ENCODE measurements around the gene APOBEC3H. TPM values are rescaled to one million over a fixed set of nuclear protein-coding genes. Genes with fewer than 3 reads are reported as not detected.
"Not testable (repeated sequence)": the region's sequence is repeated elsewhere in the genome, so short reads cannot be mapped to it uniquely, and the experiment has no call there.

The APOBEC3H gene
- 1 to 10 TPM; 4.3 to 5.3 TPM for total RNA-seq

GRCh38 chr22:39097098-39098020 lies at the start of gene APOBEC3H:
Gene APOBEC3H (plus strand): TSS chr22:39097244. CDS start chr22:39100279, 3,035 bp downstream.
- Mint-ChIP-seq H3K27ac (peak within 1 kb of the TSS; percentile 86), H3K4me3 (peak within 1 kb of the TSS; percentile 71), H3K4me1 (peaks cover 69% of the 10 kb centered on the region), H3K27me3 (no peaks in the 10 kb centered on the region), H3K36me3 (no peaks in the 10 kb centered on the region), H3K9me3 (no peaks in the 10 kb centered on the region)
- peak; percentile 62 for DNase-seq

DNA sequence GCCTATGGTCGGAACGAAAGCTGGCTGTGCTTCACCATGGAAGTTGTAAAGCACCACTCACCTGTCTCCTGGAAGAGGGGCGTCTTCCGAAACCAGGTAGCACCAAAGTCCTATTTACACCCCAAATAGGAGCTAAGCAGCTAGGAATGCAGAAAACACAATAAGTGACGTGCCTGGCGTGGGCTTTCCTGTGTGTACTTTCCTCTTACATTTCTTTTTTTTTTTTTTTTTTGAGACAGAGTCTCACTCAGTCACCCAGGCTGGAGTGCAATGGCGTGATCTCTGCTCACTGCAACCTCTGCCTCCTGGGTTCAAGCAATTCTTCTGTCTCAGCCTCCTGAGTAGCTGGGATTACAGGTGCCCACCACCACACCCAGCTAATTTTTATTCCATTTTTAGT lies 47.6 kb upstream of the APOBEC3H start:
- H3K27me3 Mint-ChIP-seq, DNase-seq, H3K27ac Mint-ChIP-seq, H3K4me3 Mint-ChIP-seq, H3K9me3 Mint-ChIP-seq: not testable (repeated sequence)
- peaks cover 11% of the 10 kb centered on the region for H3K36me3 Mint-ChIP-seq
- H3K4me1 Mint-ChIP-seq = peaks cover 11% of the 10 kb centered on the region

DNA sequence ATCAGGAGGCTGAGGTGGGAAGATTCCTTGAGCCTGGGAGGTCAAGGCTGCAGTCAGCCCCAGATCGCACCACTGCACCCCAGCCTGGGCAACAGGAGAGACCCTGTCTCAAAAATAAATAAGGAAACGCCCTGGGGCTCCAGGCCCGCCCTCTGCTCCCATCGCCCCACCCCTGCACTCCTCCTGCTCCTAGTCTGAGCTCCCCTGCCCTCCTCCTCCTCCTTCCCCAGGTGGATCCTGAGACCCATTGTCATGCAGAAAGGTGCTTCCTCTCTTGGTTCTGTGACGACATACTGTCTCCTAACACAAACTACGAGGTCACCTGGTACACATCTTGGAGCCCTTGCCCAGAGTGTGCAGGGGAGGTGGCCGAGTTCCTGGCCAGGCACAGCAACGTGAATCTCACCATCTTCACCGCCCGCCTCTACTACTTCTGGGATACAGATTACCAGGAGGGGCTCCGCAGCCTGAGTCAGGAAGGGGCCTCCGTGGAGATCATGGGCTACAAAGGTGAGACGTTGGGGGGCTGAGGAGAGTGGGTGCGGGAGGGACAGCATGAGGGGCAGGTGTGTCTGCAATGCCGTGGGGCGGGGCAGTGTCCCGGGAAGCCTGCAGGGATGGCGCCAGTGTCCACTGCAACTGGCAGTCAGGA lies 45.1 kb upstream of the APOBEC3H start:
- not testable (repeated sequence) for H3K27ac Mint-ChIP-seq, DNase-seq, H3K27me3 Mint-ChIP-seq, H3K9me3 Mint-ChIP-seq, H3K36me3 Mint-ChIP-seq, H3K4me1 Mint-ChIP-seq, H3K4me3 Mint-ChIP-seq

- H3K36me3 Mint-ChIP-seq = no peaks in the 10 kb centered on the region
- DNase-seq = no peak
- no peaks in the 10 kb centered on the region for H3K27me3 Mint-ChIP-seq
- no peaks in the 10 kb centered on the region for H3K4me1 Mint-ChIP-seq
- H3K27ac Mint-ChIP-seq = no peak overlapping the region
- no peaks in the 10 kb centered on the region for H3K9me3 Mint-ChIP-seq
- no peak overlapping the region for H3K4me3 Mint-ChIP-seq
These were observed 41.4 kb upstream of the APOBEC3H start for GRCh38 chr22:39055658-39056057.

- not testable (repeated sequence) for H3K9me3 Mint-ChIP-seq, H3K36me3 Mint-ChIP-seq, H3K27ac Mint-ChIP-seq, DNase-seq, H3K4me3 Mint-ChIP-seq, H3K27me3 Mint-ChIP-seq
- peaks cover 14% of the 10 kb centered on the region for H3K4me1 Mint-ChIP-seq
These were observed 35.8 kb upstream of the APOBEC3H start for GRCh38 chr22:39061290-39061689.

DNA sequence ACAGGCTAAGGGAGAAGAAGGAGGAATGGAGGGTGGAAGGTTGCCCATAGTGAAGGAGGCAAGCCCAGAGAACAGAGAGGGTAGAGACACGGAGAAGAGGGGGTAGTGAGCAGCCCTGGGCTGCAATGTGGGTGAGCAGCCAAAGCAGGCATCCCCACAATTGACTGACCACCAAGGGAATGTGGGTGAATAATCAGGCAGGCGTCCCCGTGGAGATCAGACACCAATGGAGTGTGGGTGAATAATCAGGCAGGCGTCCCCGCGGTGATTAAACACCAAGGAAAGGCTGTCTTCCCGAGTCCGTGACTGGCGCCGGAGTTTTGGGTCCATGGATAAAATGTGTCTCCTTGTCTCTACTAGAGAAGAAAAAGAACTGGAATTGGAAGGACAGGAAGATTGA lies 35.1 kb upstream of the APOBEC3H start:
- H3K36me3 Mint-ChIP-seq, H3K27me3 Mint-ChIP-seq, H3K9me3 Mint-ChIP-seq: not testable (repeated sequence)

DNA sequence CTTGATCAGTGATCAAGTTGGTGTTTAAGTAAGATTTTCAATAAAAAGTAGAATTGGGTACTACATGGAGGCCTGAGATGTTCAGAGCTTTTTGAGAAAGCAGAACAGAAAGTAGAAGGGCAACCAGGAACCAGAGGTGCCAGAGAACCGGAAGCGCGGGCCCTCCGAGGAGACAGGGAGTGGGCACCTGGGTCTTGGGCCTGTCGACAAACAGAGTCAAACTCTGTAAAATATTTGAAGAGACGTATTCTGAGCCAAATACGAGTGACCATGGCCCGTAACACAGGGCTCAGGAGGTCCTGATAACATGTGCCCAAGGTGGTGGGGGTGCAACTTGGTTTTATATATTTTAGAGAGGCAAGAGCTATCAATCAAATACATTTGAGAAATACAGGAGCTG lies 33.1 kb upstream of the APOBEC3H start:
- H3K9me3 Mint-ChIP-seq, H3K4me3 Mint-ChIP-seq, H3K27me3 Mint-ChIP-seq, H3K36me3 Mint-ChIP-seq, DNase-seq: not testable (repeated sequence)
- peaks cover 14% of the 10 kb centered on the region for H3K4me1 Mint-ChIP-seq
- H3K27ac Mint-ChIP-seq = peak overlapping the region; percentile 71

More for the DNA sequence above, 35.1 kb upstream of the APOBEC3H start:
- not testable (repeated sequence) for DNase-seq, H3K27ac Mint-ChIP-seq, H3K4me3 Mint-ChIP-seq
- H3K4me1 Mint-ChIP-seq = peaks cover 14% of the 10 kb centered on the region

DNA sequence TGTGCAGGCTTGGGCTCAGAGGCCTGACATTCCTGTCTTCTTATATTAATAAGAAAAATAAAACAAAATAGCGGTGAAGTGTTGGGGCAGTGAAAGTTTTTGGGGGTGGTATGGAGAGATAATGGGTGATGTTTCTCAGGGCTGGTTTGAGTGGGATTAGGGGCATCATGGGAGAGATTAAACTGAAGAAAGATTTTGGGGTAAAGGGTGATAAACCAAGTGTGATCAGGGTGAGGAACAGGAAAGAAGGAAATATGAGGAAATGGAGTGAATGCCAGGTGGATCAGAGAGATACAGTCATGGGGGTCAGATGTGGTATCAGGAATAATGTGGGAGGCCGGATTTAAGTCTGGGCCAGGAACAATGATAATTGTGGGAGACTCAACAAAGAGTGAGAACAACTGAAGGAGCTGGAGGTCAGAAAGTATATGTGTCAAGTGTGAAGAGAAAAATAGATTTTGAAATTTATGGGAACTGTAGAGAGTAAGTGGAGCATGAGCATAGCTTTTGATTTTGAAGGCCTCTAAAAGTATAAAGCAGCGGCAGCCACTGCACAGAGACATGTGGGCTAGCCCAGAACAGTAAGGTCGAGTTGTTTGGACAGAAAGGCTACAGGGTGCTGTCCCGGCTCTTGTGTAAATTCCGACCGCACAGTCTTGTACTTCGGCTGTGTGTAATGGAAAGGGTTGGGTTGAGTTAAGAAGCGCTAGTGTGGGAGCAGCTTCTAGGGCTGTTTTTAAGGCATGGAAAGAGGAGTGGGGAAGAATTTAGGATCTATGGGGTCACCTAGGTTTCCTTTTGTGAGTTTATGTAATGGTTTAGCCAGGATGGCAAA lies 30.4 kb upstream of the APOBEC3H start:
- not testable (repeated sequence) for DNase-seq, H3K9me3 Mint-ChIP-seq, H3K27me3 Mint-ChIP-seq, H3K36me3 Mint-ChIP-seq, H3K4me3 Mint-ChIP-seq, H3K27ac Mint-ChIP-seq
- peaks cover 16% of the 10 kb centered on the region for H3K4me1 Mint-ChIP-seq

GRCh38 chr22:39068033-39068785 lies 28.8 kb upstream of the APOBEC3H start:
- no peak overlapping the region for H3K27ac Mint-ChIP-seq
- peaks cover 16% of the 10 kb centered on the region for H3K4me1 Mint-ChIP-seq
- H3K9me3 Mint-ChIP-seq = no peaks in the 10 kb centered on the region
- H3K27me3 Mint-ChIP-seq = no peaks in the 10 kb centered on the region
- H3K4me3 Mint-ChIP-seq = peak overlapping the region; percentile 32
- no peak for DNase-seq
- H3K36me3 Mint-ChIP-seq = peaks cover 5% of the 10 kb centered on the region

GRCh38 chr22:39070186-39070585 lies 26.9 kb upstream of the APOBEC3H start:
- H3K4me1 Mint-ChIP-seq = peaks cover 12% of the 10 kb centered on the region
- H3K4me3 Mint-ChIP-seq = no peak overlapping the region
- no peaks in the 10 kb centered on the region for H3K9me3 Mint-ChIP-seq
- peak overlapping the region; percentile 13 for H3K27ac Mint-ChIP-seq
- peaks cover 5% of the 10 kb centered on the region for H3K36me3 Mint-ChIP-seq
- DNase-seq = no peak
- no peaks in the 10 kb centered on the region for H3K27me3 Mint-ChIP-seq

- H3K4me3 Mint-ChIP-seq, H3K9me3 Mint-ChIP-seq, DNase-seq, H3K36me3 Mint-ChIP-seq, H3K27me3 Mint-ChIP-seq: not testable (repeated sequence)
- Mint-ChIP-seq H3K27ac (peak overlapping the region; percentile 63), H3K4me1 (peaks cover 13% of the 10 kb centered on the region)
These were observed 24.5 kb upstream of the APOBEC3H start for GRCh38 chr22:39072581-39072981.

DNA sequence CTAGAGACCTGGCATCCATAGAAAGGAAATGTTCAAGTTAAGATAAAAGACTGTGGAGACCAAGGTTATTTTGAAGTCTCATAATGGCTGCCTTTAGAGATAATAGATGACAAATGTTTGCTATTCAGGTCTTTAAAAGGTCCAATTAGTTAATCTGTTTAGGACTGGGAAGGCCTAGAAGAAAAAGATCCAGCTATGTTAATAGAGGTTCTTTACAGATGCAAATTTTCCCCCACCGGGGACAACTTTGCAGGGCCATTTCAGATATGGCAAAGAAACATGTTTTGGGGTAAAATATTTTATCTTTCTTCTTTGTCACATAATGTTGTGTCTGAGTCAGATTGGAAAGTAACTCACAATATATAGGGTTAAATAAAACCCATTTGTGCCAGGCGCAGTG lies 23.1 kb upstream of the APOBEC3H start:
- H3K27me3 Mint-ChIP-seq = no peaks in the 10 kb centered on the region
- no peak overlapping the region for H3K4me3 Mint-ChIP-seq
- peak overlapping the region; percentile 14 for H3K27ac Mint-ChIP-seq
- DNase-seq = no peak
- H3K9me3 Mint-ChIP-seq = no peaks in the 10 kb centered on the region
- peaks cover 20% of the 10 kb centered on the region for H3K4me1 Mint-ChIP-seq
- peaks cover 3% of the 10 kb centered on the region for H3K36me3 Mint-ChIP-seq

GRCh38 chr22:39076155-39077025 lies 20.7 kb upstream of the APOBEC3H start:
- H3K27ac Mint-ChIP-seq = peak overlapping the region; percentile 82
- peaks cover 11% of the 10 kb centered on the region for H3K36me3 Mint-ChIP-seq
- H3K9me3 Mint-ChIP-seq, H3K27me3 Mint-ChIP-seq, DNase-seq: not testable (repeated sequence)
- H3K4me1 Mint-ChIP-seq = peaks cover 31% of the 10 kb centered on the region
- H3K4me3 Mint-ChIP-seq = peak overlapping the region; percentile 82

All from activated naive CD8-positive, alpha-beta T cell treated with anti-CD3 and anti-CD28 coated beads for 36 hours (primary cell).